T-helper 2 cell treated with Interferon-gamma antibody and Interleukin-4, amounts not matched to agents 5 μg/mL and 100 μg/mL, for 36 hours (primary cell): ENCODE results near the gene WBP1.
"Not testable (repeated sequence)": the region's sequence is repeated elsewhere in the genome, so short reads cannot be mapped to it uniquely, and the experiment has no call there.

Experiments used
- DNase-seq: peaks from one replicate; pipeline ENCODE4 v3.0.0; 2021; ENCODE audit warnings: low spot score
- H3K27ac Mint-ChIP-seq: one replicate; pipeline ENCODE4 v1.8.0; 2021; ENCODE audit warnings: mild to moderate bottlenecking, mixed read lengths
- H3K27me3 Mint-ChIP-seq: one replicate; pipeline ENCODE4 v1.8.0; 2021; ENCODE audit warnings: low read depth, mixed read lengths
- H3K36me3 Mint-ChIP-seq: one replicate; pipeline ENCODE4 v1.8.0; 2021; ENCODE audit warnings: low read depth, mixed read lengths
- H3K4me1 Mint-ChIP-seq: one replicate; pipeline ENCODE4 v1.8.0; 2021; ENCODE audit warnings: low read depth, mixed read lengths
- H3K4me3 Mint-ChIP-seq: one replicate; pipeline ENCODE4 v1.8.0; 2022; ENCODE audit warnings: mild to moderate bottlenecking, moderate library complexity, mixed read lengths
- H3K9me3 Mint-ChIP-seq: one replicate; pipeline ENCODE4 v1.8.0; 2021; ENCODE audit warnings: mixed read lengths

Gene WBP1

DNA sequence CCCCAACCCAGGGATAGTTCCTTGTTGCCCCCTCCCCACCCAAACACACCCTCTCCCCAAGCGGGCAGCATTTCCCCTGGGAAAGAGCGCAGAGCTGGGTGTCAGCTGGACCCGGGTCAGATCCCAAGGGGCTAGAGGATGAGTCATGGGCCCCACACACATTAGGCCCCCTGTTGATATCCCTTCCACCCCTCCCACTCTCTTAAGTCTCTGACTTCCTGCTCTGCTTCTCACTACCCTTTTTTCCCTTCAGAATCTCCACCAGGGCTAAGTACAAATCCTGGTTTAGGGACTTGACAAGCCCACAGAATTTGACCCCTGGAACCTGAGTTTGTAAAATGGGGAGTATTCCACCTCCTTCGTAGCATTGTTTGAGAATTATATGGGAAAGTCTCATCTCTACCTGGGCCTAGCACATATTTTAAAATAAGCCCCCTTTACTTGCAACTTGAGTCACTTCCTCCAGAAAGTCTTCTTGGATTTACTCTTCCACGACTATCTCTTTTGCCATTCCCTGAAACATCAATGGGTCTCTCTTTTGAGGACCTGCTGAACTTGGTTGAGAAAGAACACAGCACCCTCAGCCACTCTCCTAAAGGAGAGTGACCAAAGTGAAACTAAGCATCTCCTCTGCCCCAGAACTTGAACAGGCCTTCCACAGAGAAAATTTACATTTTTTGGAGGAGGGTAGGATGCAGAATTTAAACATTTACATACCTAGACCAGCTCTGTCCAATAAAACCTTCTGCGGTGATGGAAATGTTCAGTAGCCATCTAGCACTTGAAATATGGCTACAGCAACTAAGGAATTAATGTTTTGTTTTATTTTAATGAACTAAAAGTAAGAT, 21.2 kb upstream of the WBP1 start:
- H3K27ac Mint-ChIP-seq: no peak overlapping the region
- H3K27me3 Mint-ChIP-seq: peaks cover 22% of the 10 kb centered on the region
- H3K9me3 Mint-ChIP-seq: no peaks in the 10 kb centered on the region
- H3K36me3 Mint-ChIP-seq: no peaks in the 10 kb centered on the region
- no peak for DNase-seq
- peaks cover under 1% of the 10 kb centered on the region for H3K4me1 Mint-ChIP-seq
- H3K4me3 Mint-ChIP-seq: no peak overlapping the region

DNA sequence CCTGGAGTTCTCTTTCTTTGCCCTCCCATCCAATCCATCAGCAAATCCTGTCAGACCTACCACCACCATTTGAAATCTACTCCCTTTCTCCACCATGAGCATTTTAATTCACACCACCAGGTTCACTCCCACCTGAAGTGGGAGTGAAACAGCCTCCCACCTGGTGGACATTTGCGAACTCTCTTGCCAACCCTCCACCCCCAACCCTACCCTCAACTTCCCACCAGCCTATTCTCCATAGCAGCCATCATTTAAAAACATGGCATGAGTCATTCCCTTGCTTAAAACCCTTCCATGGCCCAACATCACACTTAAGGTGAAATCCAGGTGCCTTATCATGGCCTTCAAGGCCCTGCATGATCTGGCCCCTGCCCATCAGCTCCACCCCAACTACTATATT, 20.0 kb upstream of the WBP1 start:
- Mint-ChIP-seq H3K27me3 (peaks cover 31% of the 10 kb centered on the region), H3K36me3 (peaks cover 1% of the 10 kb centered on the region), H3K9me3 (no peaks in the 10 kb centered on the region), H3K27ac (no peak overlapping the region), H3K4me3 (no peak overlapping the region), H3K4me1 (peaks cover 2% of the 10 kb centered on the region)
- no peak for DNase-seq

DNA sequence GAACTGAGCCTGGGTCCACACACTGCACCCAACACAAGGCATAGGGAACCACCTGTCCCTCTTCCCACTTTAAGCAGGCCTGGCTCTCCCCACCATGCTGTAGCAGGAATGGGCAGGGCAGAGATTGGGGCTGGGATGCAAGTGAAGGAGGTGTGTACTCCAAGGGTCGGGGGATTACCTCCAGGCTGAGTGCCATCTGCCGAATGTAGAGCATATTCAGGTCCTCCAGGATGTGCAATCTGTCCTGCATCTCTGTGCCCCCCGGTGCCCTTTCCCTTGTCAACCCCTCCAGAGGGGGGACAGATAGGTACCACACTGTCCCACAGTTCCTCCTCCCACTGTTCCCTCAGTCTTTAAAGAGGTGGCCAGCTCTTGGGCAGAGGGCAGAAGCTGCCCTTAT, 18.9 kb upstream of the WBP1 start:
- Mint-ChIP-seq H3K4me3 (no peak overlapping the region), H3K27ac (no peak overlapping the region), H3K9me3 (no peaks in the 10 kb centered on the region), H3K36me3 (peaks cover 1% of the 10 kb centered on the region), H3K27me3 (peaks cover 37% of the 10 kb centered on the region), H3K4me1 (peaks cover 2% of the 10 kb centered on the region)
- DNase-seq: no peak

GRCh38 chr2:74439803-74440377, 18.3 kb upstream of the WBP1 start:
- Mint-ChIP-seq H3K27me3 (peaks cover 43% of the 10 kb centered on the region), H3K4me1 (peaks cover 2% of the 10 kb centered on the region), H3K4me3 (no peak overlapping the region), H3K27ac (no peak overlapping the region), H3K36me3 (peaks cover 1% of the 10 kb centered on the region), H3K9me3 (no peaks in the 10 kb centered on the region)
- DNase-seq: no peak

DNA sequence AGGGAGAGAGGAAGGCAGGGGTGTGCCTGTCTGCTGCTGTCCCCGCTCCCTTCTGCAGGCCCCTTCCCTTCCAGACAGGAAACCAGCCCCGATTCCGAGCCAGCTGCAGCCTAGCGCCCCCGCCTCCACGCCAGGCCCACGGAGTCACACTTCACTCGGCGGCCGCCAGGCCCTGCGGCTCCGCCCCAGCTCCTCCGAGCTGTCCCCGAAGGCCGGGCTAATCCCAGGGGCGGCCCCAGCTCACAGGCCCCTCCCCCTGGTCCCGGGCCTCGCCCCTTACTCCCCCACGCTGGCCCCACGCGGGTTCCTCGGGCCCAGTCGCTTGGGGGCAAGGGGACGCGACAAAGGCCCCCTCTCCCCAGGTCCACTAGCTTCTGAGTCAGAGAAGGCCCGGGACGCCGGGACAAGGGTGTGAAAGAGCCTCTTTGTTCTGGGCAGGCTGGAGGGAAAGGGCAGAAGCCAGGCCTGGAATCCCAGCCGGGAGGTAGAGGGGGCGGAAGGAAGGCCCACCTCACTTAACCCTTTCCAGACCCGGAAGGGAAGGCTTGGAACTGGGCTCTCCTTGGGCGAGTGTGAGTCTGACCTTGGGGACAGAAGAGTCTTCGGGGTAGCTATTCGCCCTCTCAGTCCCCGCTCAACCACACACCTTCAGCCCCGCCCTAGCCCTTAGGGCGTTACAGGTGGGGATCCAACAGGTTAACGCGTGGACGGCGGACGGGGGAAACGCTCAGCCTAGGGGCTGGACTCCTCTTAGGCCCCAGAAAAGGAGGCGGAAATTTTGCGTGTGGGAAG, 17.7 kb upstream of the WBP1 start:
- Mint-ChIP-seq H3K4me3 (peak overlapping the region; percentile 60), H3K27me3 (peaks cover 47% of the 10 kb centered on the region), H3K27ac (no peak overlapping the region), H3K9me3 (no peaks in the 10 kb centered on the region), H3K36me3 (peaks cover 1% of the 10 kb centered on the region), H3K4me1 (peaks cover 2% of the 10 kb centered on the region)
- peak; percentile 34 for DNase-seq

DNA sequence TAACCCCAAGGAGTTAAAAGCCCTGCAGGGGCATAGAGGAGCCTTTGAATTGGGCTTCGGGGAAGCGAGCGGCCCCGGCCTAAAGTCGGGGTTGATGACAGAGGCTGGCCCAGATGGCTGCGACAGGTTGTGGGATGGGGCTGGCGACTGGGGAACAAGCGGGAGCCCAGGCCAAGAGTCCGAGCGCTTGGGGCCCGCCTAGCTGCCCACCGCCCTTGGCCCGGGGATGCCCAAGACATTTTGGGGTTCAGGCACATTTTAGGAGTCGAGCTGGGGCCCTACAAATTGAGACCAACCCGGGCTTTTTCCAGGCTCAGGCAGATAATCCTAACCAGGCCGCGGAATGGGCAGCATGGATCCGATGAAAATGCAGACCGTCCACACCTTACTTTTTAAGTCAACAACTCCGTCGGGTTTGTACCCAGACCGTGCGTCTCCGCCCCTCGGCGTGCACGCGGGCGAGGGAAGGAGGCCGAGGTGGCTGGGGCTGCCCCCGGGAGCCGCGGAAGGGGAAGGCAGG, 17.0 kb upstream of the WBP1 start:
- Mint-ChIP-seq H3K36me3 (peaks cover 1% of the 10 kb centered on the region), H3K4me1 (peaks cover 2% of the 10 kb centered on the region), H3K27me3 (peaks cover 47% of the 10 kb centered on the region), H3K27ac (no peak overlapping the region), H3K9me3 (no peaks in the 10 kb centered on the region), H3K4me3 (peak overlapping the region; percentile 60)
- DNase-seq: no peak

DNA sequence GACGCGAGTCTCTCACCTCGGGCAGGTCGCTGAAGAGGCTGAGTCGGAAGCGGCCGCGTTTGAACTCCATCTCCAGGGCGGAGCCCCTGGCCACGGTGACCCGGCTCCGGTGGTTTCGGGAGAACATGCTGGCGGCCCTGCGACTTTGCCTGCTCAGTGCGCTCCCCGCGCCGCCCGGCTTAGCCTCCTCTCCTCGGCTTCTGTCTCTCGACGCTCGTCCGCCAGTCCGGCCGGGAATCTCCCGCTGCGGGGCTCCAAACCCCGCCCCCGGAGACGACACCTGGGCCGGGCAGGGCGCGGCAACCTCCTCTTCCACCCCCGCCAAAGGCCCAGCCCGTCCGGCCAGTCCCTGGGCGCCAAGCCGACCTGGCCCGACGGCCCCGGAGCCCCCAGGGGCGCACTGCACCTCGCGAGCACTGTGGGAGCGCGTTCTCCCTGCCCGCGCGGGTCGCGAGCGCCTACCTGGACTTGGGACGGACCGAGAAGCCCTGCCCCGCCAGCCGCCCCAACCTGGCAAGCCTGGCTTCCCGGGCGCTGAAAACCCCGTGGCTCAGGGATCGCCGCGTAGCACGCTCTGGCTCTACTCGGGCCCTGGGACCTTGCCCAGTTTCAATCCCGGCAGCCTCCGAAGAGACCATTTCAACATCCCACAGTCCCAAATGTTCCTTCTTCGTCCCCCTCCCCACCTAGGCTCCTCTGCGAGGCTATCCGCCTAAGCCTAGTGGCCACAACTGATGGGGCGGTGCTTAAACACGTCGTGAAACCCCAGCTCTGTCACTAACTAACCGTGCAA, 16.4 kb upstream of the WBP1 start, which contains the start of gene RTKN:
Gene RTKN, minus strand, starts transcription at position 248 of the 793 bp plus-strand sequence. Its CDS starts 121 bp downstream, at position 127.
- no peak for DNase-seq
- peaks cover 47% of the 10 kb centered on the region for H3K27me3 Mint-ChIP-seq

GRCh38 chr2:74442483-74443297, 15.5 kb upstream of the WBP1 start:
- H3K27me3 Mint-ChIP-seq: peaks cover 52% of the 10 kb centered on the region
- H3K4me3 Mint-ChIP-seq: peak overlapping the region; percentile 81
- H3K9me3 Mint-ChIP-seq, H3K27ac Mint-ChIP-seq, H3K4me1 Mint-ChIP-seq, DNase-seq, H3K36me3 Mint-ChIP-seq: not testable (repeated sequence)

More for the DNA sequence above, 16.4 kb upstream of the WBP1 start, which contains the start of gene RTKN:
- Mint-ChIP-seq H3K9me3 (no peaks in the 10 kb centered on the region), H3K4me3 (peak within 1 kb of the TSS; percentile 81), H3K36me3 (peaks cover 1% of the 10 kb centered on the region), H3K27ac (no peak within 1 kb of the TSS), H3K4me1 (peaks cover 2% of the 10 kb centered on the region)

DNA sequence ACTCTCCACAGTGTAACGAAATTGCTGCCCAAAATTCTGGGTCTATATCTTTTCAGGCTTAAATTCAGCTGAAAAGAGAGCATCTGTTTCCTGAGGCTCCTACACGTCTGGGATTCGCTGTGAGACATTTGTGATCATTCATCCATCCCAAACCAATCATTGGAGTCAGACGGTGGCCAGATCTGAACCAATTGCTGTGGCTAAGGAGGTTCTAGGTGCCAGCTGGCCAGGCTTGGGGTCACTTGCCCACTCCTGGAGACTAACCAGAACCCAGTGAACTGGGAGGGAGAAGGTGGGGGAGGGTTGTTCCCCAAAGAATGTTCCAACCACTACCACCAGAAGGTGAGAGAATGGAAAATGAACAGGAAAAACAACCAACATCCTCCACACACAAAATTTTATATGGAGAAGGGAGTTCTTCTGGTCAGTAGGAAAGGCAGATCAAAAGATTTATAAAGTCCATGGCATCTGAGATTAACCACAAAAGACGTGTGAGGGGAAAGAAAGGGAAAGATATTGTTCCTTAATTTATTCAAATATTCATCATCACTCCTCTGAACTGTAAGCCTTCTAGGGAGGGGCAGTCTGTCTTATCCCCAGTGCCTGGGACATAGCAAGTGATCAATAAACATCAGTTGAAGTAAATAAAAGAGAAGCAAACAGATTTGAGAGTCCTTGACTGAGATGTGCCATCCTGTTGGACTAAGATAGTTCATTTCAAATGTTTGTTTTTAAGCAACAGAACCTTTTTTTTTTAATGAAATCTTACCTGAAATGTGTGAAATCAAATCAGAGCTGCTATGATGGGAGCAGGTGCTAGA, 13.5 kb upstream of the WBP1 start:
- H3K9me3 Mint-ChIP-seq: no peaks in the 10 kb centered on the region
- peaks cover 43% of the 10 kb centered on the region for H3K27me3 Mint-ChIP-seq
- peaks cover 2% of the 10 kb centered on the region for H3K4me1 Mint-ChIP-seq
- peaks cover 1% of the 10 kb centered on the region for H3K36me3 Mint-ChIP-seq
- H3K4me3 Mint-ChIP-seq: no peak overlapping the region
- H3K27ac Mint-ChIP-seq: no peak overlapping the region
- DNase-seq: no peak

DNA sequence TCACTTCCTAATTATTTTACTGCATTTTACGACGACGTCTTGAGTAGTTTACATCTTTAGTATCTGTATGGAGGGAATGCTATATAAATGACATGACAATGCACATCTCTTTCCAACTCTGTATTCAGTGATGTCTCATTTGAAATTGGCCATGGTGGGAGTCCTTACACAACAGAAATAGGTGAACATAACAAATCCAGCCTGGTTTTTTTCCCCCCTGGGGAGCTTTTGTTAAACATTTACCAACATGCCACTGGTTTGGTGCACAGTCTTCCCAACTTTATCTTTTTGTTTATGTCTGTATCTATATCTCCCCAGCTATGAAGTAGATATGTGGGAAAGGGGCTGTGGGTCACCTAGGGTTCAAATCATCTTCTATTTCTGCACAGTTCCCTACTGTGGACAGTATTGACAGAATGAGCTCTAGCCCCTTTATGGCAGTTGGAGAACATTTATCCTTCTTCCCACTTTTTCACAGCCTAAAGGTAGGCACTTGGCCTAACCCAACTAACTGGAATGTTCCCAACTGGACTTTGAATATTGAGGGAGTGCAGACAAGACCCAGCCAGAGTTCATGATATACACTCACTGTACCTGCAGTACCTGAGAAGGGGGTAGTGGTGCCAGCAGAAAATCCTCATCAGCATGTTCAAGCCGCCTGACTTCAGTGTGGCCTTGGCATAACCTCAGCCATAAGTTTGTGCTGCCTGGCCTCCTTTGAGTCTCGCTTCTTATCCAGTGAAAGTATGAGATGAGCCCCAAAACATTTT, 10.8 kb upstream of the WBP1 start:
- Mint-ChIP-seq H3K27me3 (peaks cover 29% of the 10 kb centered on the region), H3K4me1 (peaks cover 7% of the 10 kb centered on the region), H3K36me3 (no peaks in the 10 kb centered on the region), H3K4me3 (no peak overlapping the region), H3K9me3 (no peaks in the 10 kb centered on the region), H3K27ac (no peak overlapping the region)
- DNase-seq: no peak

DNA sequence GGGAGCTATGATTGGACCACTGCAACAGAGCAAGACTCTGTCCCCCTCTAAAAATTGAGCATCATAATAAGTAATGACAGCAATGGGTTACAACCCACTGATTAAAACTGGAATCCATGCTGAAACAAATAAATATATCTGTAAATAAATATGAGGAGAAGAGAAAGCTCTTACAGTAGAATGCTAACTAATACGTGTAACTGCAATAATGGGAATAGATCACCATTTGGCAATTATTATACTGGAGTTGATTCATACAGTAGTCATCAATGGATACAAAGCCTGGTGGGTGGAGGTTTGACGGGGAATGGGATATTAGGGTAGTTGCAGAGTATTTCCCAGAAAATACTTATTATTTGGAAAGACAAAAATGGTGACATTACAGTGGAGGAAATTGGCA, 9.5 kb upstream of the WBP1 start:
- Mint-ChIP-seq H3K36me3 (no peaks in the 10 kb centered on the region), H3K4me3 (no peak overlapping the region)

More for the DNA sequence above, 9.5 kb upstream of the WBP1 start:
- H3K27me3 Mint-ChIP-seq: peaks cover 24% of the 10 kb centered on the region
- peaks cover 16% of the 10 kb centered on the region for H3K4me1 Mint-ChIP-seq
- DNase-seq: no peak
- no peak overlapping the region for H3K27ac Mint-ChIP-seq
- H3K9me3 Mint-ChIP-seq: no peaks in the 10 kb centered on the region
